K562 (cell line): ENCODE results near the gene EIF4EBP2. TPM values are rescaled to one million over a fixed set of nuclear protein-coding genes. Genes with fewer than 3 reads are reported as not detected.
A peak's percentile ranks its signal among the peaks of the same experiment; 100 is the strongest.

Source experiments
- ATAC-seq: fragments of 200-7000 bp; cut with Tn5 transposase; 3 replicates; pipeline ENCODE4 v1.9.1; 2020; ENCODE audit warnings: moderate library complexity
- BruUV-seq: library from RNA; stranded (reverse); fragments of 400-500 nt; replicated peaks from 2 replicates; lab custom pipeline; 2021; lab: Mats Ljungman, UMichigan
- CTCF ChIA-PET: fragments of 300-600 bp; formaldehyde crosslinking; extraction: SDS; loops from one replicate; lab custom pipeline; 2021; ENCODE audit warnings: low intra/inter-chr PET ratio; lab: Yijun Ruan, JAX
- POLR2A ChIA-PET: fragments of 300-600, 350-650 bp; sonication (Branson Sonifier 250); formaldehyde crosslinking; extraction: SDS; loops from one replicate; lab custom pipeline; 2021; ENCODE audit warnings: antibody characterized with exemption, inconsistent platforms; lab: Yijun Ruan, JAX
- DNase-seq, 4 experiments: peaks; one replicate each; pipeline versions ENCODE4 v3.0.0 to v3.0.0-alpha.2; 2011 to 2018; ENCODE audit warnings: low spot score in 3 of 4, mixed read lengths in 3 of 4; ENCODE audit errors: extremely low read depth in 1 of 4
- FAIRE-seq: peaks from 2 replicates; lab custom pipeline; 2011; peaks lifted over from hg19 to GRCh38; lab: Jason Lieb, UNC
- H2AFZ ChIP-seq: 2 replicates; pipeline ENCODE4 v1.6.0; 2011; ENCODE audit warnings: low read depth, low read length, control low read depth, inconsistent platforms
- H3K27ac ChIP-seq: fragments of 200-600 bp; 3 replicates; pipeline ENCODE4 v1.8.0; 2011; ENCODE audit warnings: low read depth, mild to moderate bottlenecking, control low read depth, inconsistent platforms, low read length, moderate library complexity, mixed read lengths; ENCODE audit errors: extremely low read depth
- H3K27me3 ChIP-seq, 2 experiments: fragments of 300-600 bp in 1 of 2; 2 replicates in 1 of 2; 3 replicates in 1 of 2; pipeline versions ENCODE4 v1.6.0 to v1.8.0; 2011; ENCODE audit warnings: inconsistent platforms in 2 of 2, low read length in 2 of 2, mild to moderate bottlenecking in 1 of 2, mixed read lengths in 1 of 2, moderate library complexity in 1 of 2; ENCODE audit not compliant: control insufficient read depth in 2 of 2, insufficient read depth in 2 of 2
- H3K36me3 ChIP-seq: fragments of 300-600 bp; 3 replicates; pipeline ENCODE4 v1.8.0; 2011; ENCODE audit warnings: mild to moderate bottlenecking, low read length, inconsistent platforms; ENCODE audit not compliant: control insufficient read depth, insufficient read depth
- H3K4me1 ChIP-seq, 2 experiments: fragments of 200-600 bp in 1 of 2; replicated peaks in 1 of 2; 2 replicates in 1 of 2; 3 replicates in 1 of 2; pipeline versions ENCODE4 v1.5.1 to v1.8.0; 2011; ENCODE audit warnings: inconsistent platforms in 2 of 2, low read length in 2 of 2, mild to moderate bottlenecking in 1 of 2, mixed read lengths in 1 of 2, moderate library complexity in 1 of 2; ENCODE audit not compliant: control insufficient read depth in 2 of 2, insufficient read depth in 2 of 2
- H3K4me2 ChIP-seq: 2 replicates; pipeline ENCODE4 v1.6.1; 2011; ENCODE audit warnings: low read length, control low read depth, inconsistent platforms, mixed read lengths; ENCODE audit not compliant: insufficient read depth
- H3K4me3 ChIP-seq: fragments of 200-600 bp; sonication (generic), shearing (Covaris generic); 2 replicates; pipeline ENCODE4 v1.5.1; 2016; ENCODE audit warnings: control low read depth, inconsistent platforms
- H3K79me2 ChIP-seq: fragments of 200-600 bp; 3 replicates; pipeline ENCODE4 v1.8.0; 2011; ENCODE audit warnings: low read length, inconsistent platforms; ENCODE audit not compliant: control insufficient read depth, insufficient read depth
- H3K9ac ChIP-seq, 2 experiments: 2 replicates each; pipeline versions ENCODE4 v1.6.0 to v1.6.1; 2011; ENCODE audit warnings: low read depth in 2 of 2, low read length in 2 of 2, control low read depth in 1 of 2, inconsistent platforms in 1 of 2, mild to moderate bottlenecking in 1 of 2, mixed read lengths in 1 of 2; ENCODE audit not compliant: insufficient read depth in 1 of 2
- H3K9me1 ChIP-seq: one replicate; pipeline ENCODE4 v1.6.0; 2011; ENCODE audit warnings: inconsistent platforms, mild to moderate bottlenecking, low read length, moderate library complexity; ENCODE audit not compliant: control insufficient read depth, insufficient read depth
- H3K9me3 ChIP-seq: replicated peaks from 2 replicates; pipeline ENCODE4 v1.5.1; 2011; ENCODE audit warnings: low read depth, low read length, inconsistent platforms; ENCODE audit not compliant: control insufficient read depth, insufficient read depth
- H4K20me1 ChIP-seq: replicated peaks from 2 replicates; pipeline ENCODE4 v1.6.1; 2011; ENCODE audit warnings: low read length, inconsistent platforms, mixed read lengths; ENCODE audit not compliant: control insufficient read depth, insufficient read depth
- CEBPB ChIP-seq: fragments of 450-650 bp; IDR thresholded peaks from 2 replicates; pipeline ENCODE4 v1.6.1; 2016; ENCODE audit warnings: missing genetic modification characterization, missing compliant biosample characterization
- EGR1 ChIP-seq: fragments of 450-650 bp; conservative IDR thresholded peaks from 2 replicates; pipeline ENCODE4 v1.6.1; 2017; ENCODE audit warnings: mild to moderate bottlenecking
- ERF ChIP-seq: fragments of 450-650 bp; formaldehyde crosslinking; IDR thresholded peaks from 2 replicates; pipeline ENCODE4 v1.4.0; 2020; ENCODE audit warnings: mild to moderate bottlenecking, mixed read lengths
- NFATC3 ChIP-seq: fragments of 450-650 bp; IDR thresholded peaks from 2 replicates; pipeline ENCODE4 v1.6.1; 2017; ENCODE audit warnings: mild to moderate bottlenecking
- ZFP36 ChIP-seq: fragments of 150-350 bp; IDR thresholded peaks from 2 replicates; pipeline ENCODE4 v1.6.1; 2018; ENCODE audit warnings: low read length, low read depth; ENCODE audit not compliant: partially characterized antibody
- ZNF384 ChIP-seq: IDR thresholded peaks from 2 replicates; pipeline ENCODE4 v1.6.1; 2012; ENCODE audit warnings: low read depth, low read length, improper control_type of control experiment
- ZNF436 ChIP-seq: fragments of 250-450, 450-650 bp; sonication (Bioruptor Pico); formaldehyde crosslinking; IDR thresholded peaks from 2 replicates; pipeline ENCODE4 v1.7.0; 2020; ENCODE audit warnings: mild to moderate bottlenecking
- WGBS: fragments of 100-300 bp; shearing (Covaris generic); methylation state at CpG from one replicate; pipeline ENCODE4 v1.1.6; 2016; ENCODE audit warnings: low coverage, mixed read lengths; ENCODE audit not compliant: insufficient coverage; ENCODE audit errors: missing lambda C conversion rate; 5-methylcytosine and 5-hydroxymethylcytosine counted together
- in situ Hi-C: fragments of 300-500 bp; cut with MboI; formaldehyde crosslinking; loops from 4 replicates; pipeline ENCODE4 v1.15.0; 2018; ENCODE audit warnings: inconsistent platforms, mixed read lengths
- intact Hi-C: fragments of 100-400 bp; cut with micrococcal nuclease; formaldehyde crosslinking; loops from 2 replicates; pipeline ENCODE4 v1.14.2; 2022
- polyA plus RNA-seq, 8 experiments: library from polyadenylated mRNA; depleted of rRNA in 4 of 8; stranded (reverse) in 5 of 8; unstranded in 3 of 8; fragments of >200 nt; fragmentation: Nextera tagmentation in 2 of 8; fragmentation: Illumina TruSeq in 1 of 8; extraction: Ambion mirVana in 2 of 8; extraction: Trizol in 1 of 8; gene quantifications; 2 replicates each; pipeline versions ENCODE4 v1.2.1 to v1.2.3, GENCODE V29; 2011 to 2014; ENCODE audit warnings: inconsistent platforms in 1 of 8, missing spikeins in 1 of 8
- total RNA-seq, 7 experiments: library from RNA; depleted of rRNA in 6 of 7; stranded (reverse); fragments of >200 nt in 6 of 7; fragmentation: Illumina TruSeq in 2 of 7; extraction: Trizol in 2 of 7; gene quantifications; 2 replicates each; pipeline versions ENCODE4 v1.2.1 to v1.2.3, GENCODE V29; 2011 to 2021; ENCODE audit warnings: low replicate concordance in 1 of 7

Gene EIF4EBP2
- total and polyA plus RNA-seq, 9 of the 15 experiments (the other 6 are each of a cell fraction or from before 2014, with no cell fraction given): 16.1 to 67.5 (median 38.3) TPM

- no TSS peak for BruUV-seq
- Histone ChIP-seq H3K27me3 (peaks cover 48 to 72% of the 10 kb centered on the region in 2 experiments), H3K27ac (no peak overlapping the region), H2AFZ (no peak overlapping the region), H3K36me3 (no peaks in the 10 kb centered on the region), H3K9me1 (no peaks in the 10 kb centered on the region), H3K9me3 (no peaks in the 10 kb centered on the region), H3K4me3 (no peak overlapping the region), H3K79me2 (no peaks in the 10 kb centered on the region), H3K9ac (0 out of 4 replicates have a peak overlapping the region, but pooled peaks of 1 of the 2 experiments have one; percentile 81), H3K4me2 (no peak overlapping the region), H3K4me1 (peaks cover 5 to 15% of the 10 kb centered on the region in 2 experiments; a peak in 3 of 5 replicates), H4K20me1 (peaks cover 17% of the 10 kb centered on the region; the same call in 1 of the 2 replicates)
- POLR2A ChIA-PET: no interaction called here
- intact Hi-C loops: loop anchor here (5.0 kb wide), 1 partner anchor 76 kb away; the partner anchor contains the start of gene LRRC20
- no peak for ATAC-seq
- CTCF ChIA-PET: interaction anchor here (0.6 kb wide), 1 partner anchor 228 kb away, joined by 4 read pairs; no protein-coding TSS in a partner anchor
- FAIRE-seq: no peak
- DNase-seq: no peak
- TF ChIP-seq ERF (CRISPR knock-in tag) (no peak), ZFP36 (peak; percentile 92), EGR1 (peak; percentile 69), NFATC3 (no peak), ZNF436 (CRISPR knock-in tag) (0 out of 2 replicates have a peak, but pooled peaks have one; percentile 22), CEBPB (tag) (peak; percentile 41; the same call in 1 of the 2 replicates), ZNF384 (peak; percentile 33; the same call in 1 of the 2 replicates)
- 16% methylated on average over 17 of the region's 17 CpGs for WGBS
- in situ Hi-C loops: no loop called here
These were observed 53.9 kb downstream of the EIF4EBP2 start for GRCh38 chr10:70457759-70458305.
